Measurements from ENCODE around the gene PICALM. TPM values are rescaled to one million over a fixed set of nuclear protein-coding genes. Genes with fewer than 3 reads are reported as not detected.

PICALM gene, protein sequence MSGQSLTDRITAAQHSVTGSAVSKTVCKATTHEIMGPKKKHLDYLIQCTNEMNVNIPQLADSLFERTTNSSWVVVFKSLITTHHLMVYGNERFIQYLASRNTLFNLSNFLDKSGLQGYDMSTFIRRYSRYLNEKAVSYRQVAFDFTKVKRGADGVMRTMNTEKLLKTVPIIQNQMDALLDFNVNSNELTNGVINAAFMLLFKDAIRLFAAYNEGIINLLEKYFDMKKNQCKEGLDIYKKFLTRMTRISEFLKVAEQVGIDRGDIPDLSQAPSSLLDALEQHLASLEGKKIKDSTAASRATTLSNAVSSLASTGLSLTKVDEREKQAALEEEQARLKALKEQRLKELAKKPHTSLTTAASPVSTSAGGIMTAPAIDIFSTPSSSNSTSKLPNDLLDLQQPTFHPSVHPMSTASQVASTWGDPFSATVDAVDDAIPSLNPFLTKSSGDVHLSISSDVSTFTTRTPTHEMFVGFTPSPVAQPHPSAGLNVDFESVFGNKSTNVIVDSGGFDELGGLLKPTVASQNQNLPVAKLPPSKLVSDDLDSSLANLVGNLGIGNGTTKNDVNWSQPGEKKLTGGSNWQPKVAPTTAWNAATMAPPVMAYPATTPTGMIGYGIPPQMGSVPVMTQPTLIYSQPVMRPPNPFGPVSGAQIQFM
- 362 and 380 TPM in 2 replicates for total RNA-seq

DNA sequence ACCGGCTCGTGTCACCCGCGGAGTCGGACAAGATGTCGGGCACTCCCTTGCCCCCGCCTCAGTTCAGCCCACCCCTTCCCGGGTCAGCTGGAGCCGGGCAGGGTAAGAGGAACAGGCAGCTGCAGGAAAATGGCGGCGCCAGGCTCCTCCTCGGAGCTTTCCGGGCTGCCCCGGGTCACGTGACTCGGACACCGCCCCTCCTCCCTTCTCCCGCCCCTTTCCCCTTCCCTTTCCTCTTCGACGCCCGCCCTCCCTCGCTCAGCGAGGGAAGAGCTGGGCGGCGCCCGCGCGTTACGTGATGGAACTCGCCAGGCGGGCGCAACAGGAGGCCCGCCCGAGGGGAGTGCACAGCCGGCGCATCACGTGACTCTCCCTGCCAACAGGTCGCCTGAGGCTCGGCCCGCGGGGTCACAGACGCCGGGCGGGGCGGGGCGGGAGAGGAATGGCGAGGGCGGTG, at the start of gene PICALM:
Gene PICALM (minus strand): TSS at position 134 of the 457 bp plus-strand sequence. CDS start 304 bp downstream, outside the sequence.

Other genes starting within 250 kb of the PICALM start
- gene CCDC83, start 213.7 kb downstream of the PICALM start, total RNA-seq: not detected in 2 replicates
- gene EED, start 175.7 kb upstream of the PICALM start, total RNA-seq: 21.3 and 26.5 TPM in 2 replicates
- 69.4 and 78.9 TPM in 2 replicates for gene HIKESHI, start 233.2 kb upstream of the PICALM start, total RNA-seq

Measured in articular chondrocyte of knee joint (primary cell).